GM23338 (cell line): Measurements from ENCODE around the gene BBX. TPM values are rescaled to one million over a fixed set of nuclear protein-coding genes. Genes with fewer than 3 reads are reported as not detected.

ENCODE experiments used
- CREB1 ChIP-seq: fragments of 250-450 bp; sonication (Bioruptor Pico); IDR thresholded peaks from 2 replicates; pipeline ENCODE4 v1.5.0; 2020; ENCODE audit warnings: low read depth, mild to moderate bottlenecking, moderate library complexity
- ETS1 ChIP-seq: IDR thresholded peaks from 2 replicates; pipeline ENCODE4 v1.6.1; 2016; ENCODE audit warnings: antibody characterized with exemption
- EZH2 ChIP-seq: fragments of 200-600 bp; sonication (generic); IDR thresholded peaks from one replicate; pipeline ENCODE4 v1.8.0; 2017; ENCODE audit warnings: antibody characterized with exemption, mild to moderate bottlenecking, low read depth; ENCODE audit not compliant: unreplicated experiment
- JUNB ChIP-seq: IDR thresholded peaks from one replicate; pipeline ENCODE4 v1.6.1; 2016; ENCODE audit warnings: antibody characterized with exemption; ENCODE audit not compliant: unreplicated experiment
- POLR2AphosphoS5 ChIP-seq: IDR thresholded peaks from 2 replicates; pipeline ENCODE4 v1.6.1; 2016; ENCODE audit warnings: antibody characterized with exemption, low read depth
- STAT1 ChIP-seq: IDR thresholded peaks from one replicate; pipeline ENCODE4 v1.6.1; 2016; ENCODE audit warnings: antibody characterized with exemption; ENCODE audit not compliant: unreplicated experiment
- ZNF114 ChIP-seq: fragments of 250-450 bp; sonication (Bioruptor Pico); IDR thresholded peaks from 2 replicates; pipeline ENCODE4 v1.5.0; 2020; ENCODE audit warnings: mild to moderate bottlenecking, moderate library complexity
- ZNF331 ChIP-seq: fragments of 250-450 bp; sonication (Bioruptor Pico); IDR thresholded peaks from 2 replicates; pipeline ENCODE4 v1.5.0; 2020; ENCODE audit warnings: low read depth, mild to moderate bottlenecking, moderate library complexity
- ZNF462 ChIP-seq: fragments of 250-450 bp; sonication (Bioruptor Pico); IDR thresholded peaks from 2 replicates; pipeline ENCODE4 v1.5.0; 2020; ENCODE audit warnings: mild to moderate bottlenecking, moderate library complexity
- polyA plus RNA-seq: library from polyadenylated mRNA; unstranded; fragments of >200 nt; fragmentation: Nextera tagmentation; extraction: Ambion mirVana; gene quantifications from 2 replicates; pipeline ENCODE4 v1.2.1, GENCODE V29; 2016
- total RNA-seq: library from RNA; depleted of rRNA; stranded (reverse); fragments of >200 nt; shearing (Covaris generic); gene quantifications from 2 replicates; pipeline ENCODE4 v1.2.3, GENCODE V29; 2014
- TF ChIP-seq, protein P1 (sequence below), 2 experiments: fragments of 200-600 bp in 1 of 2; sonication (generic) in 1 of 2; conservative IDR thresholded peaks; 2 replicates each; pipeline versions ENCODE4 v1.5.1 to v1.6.1; 2016 to 2017; ENCODE audit warnings: antibody characterized with exemption in 2 of 2, low read depth in 2 of 2, mild to moderate bottlenecking in 2 of 2, moderate library complexity in 1 of 2

The BBX gene
- total and polyA plus RNA-seq, 2 experiments from 2014 or later, result 35.2 to 44.1 TPM

DNA sequence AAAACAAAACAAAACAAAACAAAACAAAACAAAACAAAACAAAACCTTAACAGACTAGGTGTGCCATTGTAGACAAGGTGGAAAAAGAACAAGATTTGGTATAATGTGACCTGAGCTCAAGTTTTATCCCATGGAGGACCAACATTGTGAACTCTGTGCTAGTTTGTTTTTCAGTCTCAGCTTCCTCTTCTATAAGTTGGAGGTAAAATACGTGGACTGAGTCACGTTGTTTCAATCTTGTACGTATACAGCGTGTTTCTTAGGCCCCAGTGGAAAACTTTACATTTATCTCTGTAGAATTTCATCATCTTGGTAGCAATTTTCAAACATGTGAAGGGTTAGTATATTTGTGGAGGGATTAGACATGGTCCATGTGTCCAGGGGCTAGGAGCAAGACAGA is 306.4 kb downstream of the BBX start (continued):
- no peak for TF ChIP-seq ZNF462 (CRISPR knock-in tag)
- TF ChIP-seq, protein P1, sequence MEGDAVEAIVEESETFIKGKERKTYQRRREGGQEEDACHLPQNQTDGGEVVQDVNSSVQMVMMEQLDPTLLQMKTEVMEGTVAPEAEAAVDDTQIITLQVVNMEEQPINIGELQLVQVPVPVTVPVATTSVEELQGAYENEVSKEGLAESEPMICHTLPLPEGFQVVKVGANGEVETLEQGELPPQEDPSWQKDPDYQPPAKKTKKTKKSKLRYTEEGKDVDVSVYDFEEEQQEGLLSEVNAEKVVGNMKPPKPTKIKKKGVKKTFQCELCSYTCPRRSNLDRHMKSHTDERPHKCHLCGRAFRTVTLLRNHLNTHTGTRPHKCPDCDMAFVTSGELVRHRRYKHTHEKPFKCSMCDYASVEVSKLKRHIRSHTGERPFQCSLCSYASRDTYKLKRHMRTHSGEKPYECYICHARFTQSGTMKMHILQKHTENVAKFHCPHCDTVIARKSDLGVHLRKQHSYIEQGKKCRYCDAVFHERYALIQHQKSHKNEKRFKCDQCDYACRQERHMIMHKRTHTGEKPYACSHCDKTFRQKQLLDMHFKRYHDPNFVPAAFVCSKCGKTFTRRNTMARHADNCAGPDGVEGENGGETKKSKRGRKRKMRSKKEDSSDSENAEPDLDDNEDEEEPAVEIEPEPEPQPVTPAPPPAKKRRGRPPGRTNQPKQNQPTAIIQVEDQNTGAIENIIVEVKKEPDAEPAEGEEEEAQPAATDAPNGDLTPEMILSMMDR (conservative IDR thresholded peaks at IDR 0.05; ENCODE audit: low read depth in 2 of 2), result no peak
- no peak for TF ChIP-seq JUNB
- no peak for TF ChIP-seq ZNF331 (CRISPR knock-in tag)
- TF ChIP-seq ETS1, result no peak
- TF ChIP-seq STAT1, result no peak
- no peak for TF ChIP-seq CREB1
- no peak for TF ChIP-seq EZH2
- no peak for TF ChIP-seq POLR2AphosphoS5
- no peak for TF ChIP-seq ZNF114 (CRISPR knock-in tag)
